Measurements from ENCODE around the gene HNRNPAB.
"Not testable (repeated sequence)": the region's sequence is repeated elsewhere in the genome, so short reads cannot be mapped to it uniquely, and the experiment has no call there.

The HNRNPAB gene

DNA sequence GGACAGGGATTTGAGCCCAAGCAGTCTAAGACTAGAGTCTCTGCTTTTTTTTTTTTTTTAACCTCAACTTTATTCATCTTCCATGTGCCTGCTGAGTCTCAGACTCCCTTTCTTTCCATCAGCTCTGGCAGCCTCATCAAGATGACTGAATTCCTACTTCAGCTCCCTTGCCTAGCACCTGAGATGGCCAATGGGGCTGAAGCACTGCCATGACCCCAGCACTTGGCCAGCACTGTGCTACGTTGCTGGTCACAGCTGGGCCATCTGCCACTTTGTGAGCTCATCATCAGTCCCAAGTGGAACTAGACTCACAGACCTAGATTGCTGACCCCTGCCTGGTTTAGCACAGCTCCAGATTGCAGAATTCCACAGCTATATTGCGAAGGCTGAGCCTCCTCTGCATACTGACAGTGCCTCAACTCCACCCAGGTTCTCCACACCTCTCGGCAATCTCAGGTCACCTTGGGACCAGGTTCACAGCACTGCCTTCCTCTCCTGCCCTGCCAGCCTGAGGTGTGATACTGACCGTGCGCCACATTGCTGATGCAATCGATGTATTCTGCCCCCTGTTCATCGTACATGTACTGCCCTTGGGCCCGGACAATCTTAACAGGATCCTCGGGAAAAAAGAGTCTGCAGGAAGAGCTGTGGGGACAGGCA lies 26.7 kb downstream of the HNRNPAB start:
- DNase-seq (ENCODE audit: low read depth): no peak

DNA sequence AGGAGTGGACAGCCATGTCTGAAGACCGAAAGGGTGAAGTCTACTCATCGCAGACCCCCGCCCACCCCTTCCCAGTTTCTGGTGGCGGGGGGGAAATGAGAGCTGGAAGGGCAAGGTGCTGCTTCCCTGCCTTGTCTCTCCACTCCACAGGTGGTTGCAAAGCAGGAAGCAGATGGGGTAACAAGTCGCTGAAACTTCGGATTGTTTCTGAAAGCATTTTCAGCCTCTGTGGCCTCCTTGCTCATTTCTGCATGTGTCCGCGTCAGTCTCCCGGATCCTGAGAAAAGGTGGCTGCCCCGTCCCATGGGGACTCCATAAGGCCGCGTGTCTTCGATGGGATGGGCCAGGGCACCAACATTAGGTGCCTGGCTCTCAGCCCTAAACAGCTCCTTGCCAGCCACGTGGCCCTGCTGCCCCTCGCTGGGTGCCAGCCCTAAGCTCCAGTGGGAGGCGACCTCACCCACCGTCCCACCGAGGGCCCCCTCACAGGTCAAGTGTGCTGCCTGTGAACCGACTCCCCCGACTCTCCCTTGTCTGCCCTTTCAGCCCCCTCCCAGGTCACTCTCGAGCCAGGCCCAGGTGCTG lies 27.3 kb downstream of the HNRNPAB start:
- no peak for DNase-seq (ENCODE audit: low read depth)

DNA sequence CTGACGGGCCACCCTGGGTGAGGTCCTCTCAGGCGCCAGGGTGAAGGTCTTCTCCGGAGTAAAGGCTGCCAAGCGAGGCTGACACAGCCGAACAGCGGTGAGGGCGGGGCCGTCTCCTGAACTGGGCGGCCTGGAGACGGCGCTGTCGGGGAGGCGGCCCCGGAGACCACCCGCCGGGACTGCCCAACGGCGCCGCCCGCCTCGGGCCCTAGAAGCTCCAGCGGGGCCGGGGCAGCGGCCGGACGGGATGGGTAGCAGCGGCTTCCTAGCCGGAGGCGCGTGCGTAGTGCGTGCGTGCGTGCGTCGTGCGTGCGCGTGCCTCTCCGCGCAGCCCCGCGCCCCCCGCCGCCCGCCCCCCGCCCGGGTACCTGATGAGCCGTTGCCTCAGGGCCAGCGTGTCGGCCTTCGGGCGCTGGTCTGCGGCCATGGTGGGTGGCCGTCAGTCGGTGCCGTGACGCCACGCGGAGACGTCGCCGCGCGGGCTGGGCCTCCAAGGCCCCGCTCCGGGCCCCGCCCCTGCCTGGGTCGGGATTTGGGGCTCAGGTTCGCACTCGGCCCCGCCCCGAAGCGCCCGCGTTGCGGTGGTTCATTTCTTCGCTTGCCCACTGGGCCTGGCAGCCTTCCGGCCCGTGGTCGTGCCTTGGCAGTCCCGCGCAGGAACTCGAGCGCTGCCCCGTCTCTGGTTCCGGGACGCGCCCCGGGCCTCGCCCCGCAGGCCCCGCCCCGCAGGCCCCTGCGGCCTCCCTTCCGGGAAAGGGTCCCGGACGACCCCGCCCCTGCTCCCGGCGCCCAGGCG lies 28.0 kb downstream of the HNRNPAB start, which contains the start of gene PHYKPL:
PHYKPL (minus strand) TSS at position 679 of the 796 bp plus-strand sequence; CDS start at position 427, 252 bp downstream.
- peak; percentile 50 for DNase-seq (ENCODE audit: low read depth)

DNA sequence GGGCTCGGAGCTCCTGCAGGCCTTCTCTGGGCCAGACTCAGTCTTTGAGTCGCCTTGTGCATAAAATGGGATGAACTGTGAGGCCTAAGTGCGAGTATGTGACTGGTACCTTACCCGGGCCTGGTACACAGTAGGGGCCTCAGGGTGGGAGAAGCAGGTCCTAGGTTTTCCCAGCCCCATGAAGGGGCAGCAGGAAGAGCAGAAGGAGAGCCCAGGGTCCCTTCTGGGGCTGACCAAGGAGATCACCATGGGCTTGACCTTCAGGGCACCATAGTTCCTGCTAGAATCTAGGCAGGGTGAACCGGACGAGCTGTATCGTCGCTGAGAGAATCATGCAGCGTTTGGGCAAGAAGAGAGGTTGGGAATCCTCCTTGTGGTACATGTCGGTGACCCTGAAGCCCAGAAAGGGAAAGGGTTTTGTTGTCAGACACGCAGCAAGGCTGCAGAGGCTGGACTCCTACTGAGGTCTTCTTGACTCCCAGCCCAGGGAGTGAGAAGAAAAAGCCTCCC lies 28.6 kb downstream of the HNRNPAB start:
- DNase-seq (ENCODE audit: low read depth): no peak

DNA sequence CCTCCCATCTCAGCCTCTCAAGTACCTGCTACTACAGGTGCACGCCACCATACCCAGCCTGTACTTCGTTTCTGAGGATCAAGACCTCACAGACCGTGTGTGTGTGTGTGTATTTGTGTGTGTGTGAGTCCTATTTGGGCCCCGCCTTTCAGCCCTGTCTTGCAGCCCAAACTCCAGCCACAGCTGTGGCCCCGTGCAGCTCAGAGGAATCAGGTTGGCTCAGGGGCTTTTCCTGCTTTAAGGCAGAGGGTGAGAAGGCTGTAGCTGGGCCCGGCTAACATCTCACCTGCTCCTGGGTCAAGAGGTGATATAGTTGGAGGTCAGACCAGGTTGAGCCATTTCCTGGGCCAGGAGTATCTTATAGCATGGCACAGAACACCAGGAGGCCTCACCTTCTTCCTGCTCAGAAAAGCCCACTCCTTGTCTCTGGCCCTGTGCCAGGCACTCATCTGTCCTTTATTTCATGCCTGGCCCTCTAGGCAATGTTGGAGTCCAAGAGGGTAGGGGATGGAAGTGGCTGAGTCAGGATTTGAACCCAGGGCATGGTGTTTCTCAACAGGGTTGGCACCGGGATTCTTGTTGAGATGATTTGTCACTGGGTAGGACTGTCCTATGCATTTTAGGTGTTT lies 29.9 kb downstream of the HNRNPAB start:
- DNase-seq (ENCODE audit: low read depth): no peak

DNA sequence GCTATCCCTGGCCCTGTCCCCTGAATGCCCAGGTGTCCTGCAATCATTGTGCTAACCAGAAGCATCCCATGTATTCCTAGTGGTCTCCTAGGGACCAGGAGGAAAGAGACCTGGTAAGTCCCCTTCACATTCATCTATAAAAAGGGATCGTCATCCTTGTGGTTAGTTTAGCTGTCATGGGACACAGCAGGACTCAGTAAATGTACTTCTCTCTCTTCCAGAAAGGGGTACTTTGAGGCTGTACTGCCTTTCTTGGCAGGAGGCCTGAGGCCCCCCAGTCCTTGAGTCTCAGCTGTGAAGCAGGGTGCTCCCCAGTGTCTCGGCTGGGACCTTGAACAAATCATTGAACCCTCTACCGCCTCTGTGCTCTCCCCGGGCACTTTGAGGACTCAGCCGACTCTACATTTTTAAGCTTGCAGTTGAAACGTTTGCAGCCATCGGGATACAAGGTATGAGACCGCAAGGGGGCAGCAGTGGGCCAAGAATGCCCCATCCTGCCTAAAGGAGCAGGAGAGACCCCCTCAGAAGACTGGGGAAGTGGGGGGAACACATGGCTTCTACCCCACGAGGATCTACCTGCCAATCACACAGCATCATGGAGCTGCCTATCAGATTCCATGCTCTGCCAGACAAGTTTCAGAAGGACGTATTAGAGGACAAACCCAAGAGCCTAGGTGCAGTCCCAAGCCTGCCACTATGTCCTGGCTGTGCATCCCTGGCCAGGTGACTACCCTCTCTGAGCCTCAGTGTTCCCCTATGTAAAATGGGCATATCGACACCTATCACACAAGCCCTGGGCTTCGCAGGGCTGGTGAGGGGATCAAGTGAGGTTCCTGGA lies 30.6 kb downstream of the HNRNPAB start:
- peak; percentile 79 for DNase-seq (ENCODE audit: low read depth)

DNA sequence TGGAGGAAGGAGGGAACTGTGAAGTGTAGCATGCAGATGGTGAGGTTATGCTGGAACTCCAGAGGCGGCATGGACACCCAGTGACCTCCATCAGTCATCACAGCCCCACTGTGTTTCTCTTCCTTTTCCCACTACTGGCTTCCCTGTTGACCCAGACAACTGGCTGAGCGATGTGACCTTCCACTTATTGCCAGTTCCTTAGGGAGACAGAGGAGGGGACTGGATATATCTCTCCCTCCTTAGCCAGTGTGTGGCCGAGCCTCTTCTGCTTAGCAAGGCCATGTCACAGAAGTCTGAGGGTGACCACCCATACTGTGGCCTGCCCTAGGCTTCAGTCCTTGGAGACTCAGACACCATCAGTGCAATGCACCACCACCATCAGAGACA lies 31.2 kb downstream of the HNRNPAB start:
- DNase-seq (ENCODE audit: low read depth): no peak

DNA sequence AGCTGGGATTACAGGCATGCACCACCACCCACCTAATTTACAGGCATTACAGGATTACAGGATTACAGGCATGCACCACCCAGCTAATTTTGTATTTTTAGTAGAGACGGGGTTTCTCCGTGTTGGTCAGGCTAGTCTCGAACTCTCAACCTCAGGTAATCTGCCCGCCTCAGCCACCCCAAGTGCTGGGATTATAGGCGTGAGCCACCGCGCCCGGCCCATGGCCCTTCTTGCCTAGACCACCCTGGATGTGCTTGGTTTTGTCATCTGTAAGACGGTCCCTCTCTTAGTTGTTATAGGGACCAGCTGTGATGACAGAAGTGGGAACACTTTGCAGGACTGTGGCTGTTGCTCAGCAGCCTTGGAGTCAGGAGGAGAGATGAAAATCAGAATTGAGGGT lies 31.8 kb downstream of the HNRNPAB start:
- no peak for DNase-seq (ENCODE audit: low read depth)

DNA sequence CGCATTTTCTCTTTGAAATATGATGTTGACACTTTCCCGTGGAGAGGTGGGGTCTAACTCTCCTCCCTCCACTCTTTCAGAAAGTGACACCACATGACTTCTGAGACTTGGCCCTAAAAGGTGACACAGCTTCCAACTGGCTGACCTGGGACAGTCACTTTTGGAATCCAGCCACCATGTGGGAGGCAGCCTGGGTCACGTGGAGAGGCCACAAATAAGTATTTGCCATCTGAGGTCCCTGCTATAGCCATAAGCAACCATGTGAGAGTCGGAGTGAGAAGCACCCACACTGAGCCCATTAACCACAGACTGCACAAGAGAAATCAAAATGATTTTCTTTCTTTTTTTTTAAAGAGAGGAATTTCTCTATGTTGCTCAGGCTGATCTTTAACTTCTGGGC lies 32.3 kb downstream of the HNRNPAB start:
- DNase-seq (ENCODE audit: low read depth): no peak

DNA sequence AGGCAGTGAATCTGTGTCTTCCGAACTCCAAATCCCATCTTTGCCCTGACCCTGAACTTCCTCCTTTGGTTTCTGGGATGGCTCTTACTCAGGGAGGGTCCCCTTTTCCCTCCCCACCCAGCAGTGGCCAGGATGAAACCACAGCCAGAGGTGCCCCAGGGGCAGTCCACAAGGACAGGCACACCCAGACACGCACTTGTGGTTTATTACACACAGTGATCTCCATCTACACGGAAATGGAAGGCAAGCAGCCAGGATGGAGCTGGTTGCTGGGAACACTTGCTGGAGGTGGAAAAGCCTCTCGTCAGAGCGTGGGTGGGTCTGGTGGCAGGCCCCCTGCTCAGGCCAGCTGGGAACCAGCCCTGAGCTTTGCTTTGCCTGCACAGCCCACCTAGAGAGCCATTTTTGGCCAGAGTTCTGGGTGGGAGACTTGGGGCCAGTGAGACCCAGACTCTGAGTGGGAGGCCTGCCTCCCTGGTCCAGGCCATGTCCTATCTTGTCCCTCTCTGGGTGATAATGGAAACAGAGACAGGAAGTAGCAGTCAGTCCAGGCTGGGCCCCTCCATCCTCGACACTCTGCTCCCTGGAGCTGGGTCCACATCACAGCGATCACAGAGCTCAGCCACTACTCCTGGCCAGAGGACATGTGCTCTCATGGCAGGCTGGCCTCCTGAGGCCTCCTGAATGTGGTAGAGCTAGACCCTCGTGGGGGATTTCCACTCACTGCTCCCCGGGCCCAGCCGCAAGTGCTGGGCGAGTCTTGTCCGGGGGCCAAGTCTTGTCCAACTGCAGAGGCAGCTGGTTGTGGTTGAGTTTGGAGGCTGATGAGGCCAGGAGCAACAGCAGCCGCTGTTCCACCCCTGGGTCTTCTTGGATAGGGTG lies 33.3 kb downstream of the HNRNPAB start:
- no peak for DNase-seq (ENCODE audit: low read depth)

DNA sequence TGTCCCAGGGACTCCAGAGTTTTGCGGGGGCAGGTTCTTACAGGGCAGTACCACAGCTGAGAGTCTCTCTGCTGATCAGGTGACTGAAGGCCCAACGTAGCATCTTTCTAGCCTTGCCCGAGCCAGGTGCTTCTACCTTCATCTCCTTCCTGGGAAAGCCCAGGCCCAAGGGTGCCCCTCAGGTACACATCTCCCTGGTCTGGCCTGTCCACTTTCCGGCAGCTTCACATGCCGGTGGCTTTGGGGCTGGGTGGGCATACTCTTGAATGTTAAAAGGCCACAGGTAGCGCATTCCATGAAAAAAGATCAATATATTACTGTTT lies 33.9 kb downstream of the HNRNPAB start:
- no peak for DNase-seq (ENCODE audit: low read depth)

DNA sequence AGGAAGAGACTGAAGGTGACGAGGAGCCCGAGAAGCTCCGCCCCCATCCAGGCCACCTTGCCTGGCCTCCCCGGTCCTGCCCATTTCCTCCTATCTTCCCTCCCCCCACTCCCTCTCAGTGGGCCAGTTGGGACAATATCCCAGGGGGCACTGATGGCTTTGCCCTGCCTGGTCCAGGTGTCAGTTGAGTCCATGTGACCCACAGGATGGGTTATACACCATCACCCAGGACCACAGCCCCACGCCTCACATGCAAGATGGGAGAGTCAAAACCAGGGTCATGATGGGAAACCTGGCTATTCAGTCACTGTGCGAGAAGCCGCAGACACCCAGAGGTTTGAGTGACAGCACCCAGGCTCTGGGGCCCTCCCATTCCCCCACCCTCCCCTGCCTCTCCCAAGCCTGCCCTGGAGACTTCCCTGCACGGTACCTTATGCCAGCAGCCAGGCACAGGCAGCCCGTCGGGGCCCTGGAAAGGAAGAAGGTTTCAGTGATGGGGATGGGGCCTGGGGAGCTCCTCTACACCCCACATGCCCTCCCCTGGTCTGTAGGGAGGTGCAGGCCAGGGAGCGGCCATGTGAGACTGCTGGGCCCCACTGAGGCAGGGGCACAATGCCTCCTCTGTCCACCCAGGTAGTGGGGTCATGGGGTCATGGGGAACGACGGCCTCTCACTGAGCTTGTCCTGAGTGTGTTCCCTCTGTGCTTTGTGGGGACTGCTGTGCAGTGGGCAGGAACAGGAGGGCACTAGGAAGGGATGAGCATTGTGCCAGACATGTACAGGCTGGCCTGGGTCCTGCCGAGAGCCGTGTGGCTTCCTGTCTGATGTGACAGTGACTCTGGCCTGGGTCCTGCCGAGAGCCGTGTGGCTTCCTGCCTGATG lies 34.6 kb downstream of the HNRNPAB start:
- DNase-seq (ENCODE audit: low read depth): no peak

DNA sequence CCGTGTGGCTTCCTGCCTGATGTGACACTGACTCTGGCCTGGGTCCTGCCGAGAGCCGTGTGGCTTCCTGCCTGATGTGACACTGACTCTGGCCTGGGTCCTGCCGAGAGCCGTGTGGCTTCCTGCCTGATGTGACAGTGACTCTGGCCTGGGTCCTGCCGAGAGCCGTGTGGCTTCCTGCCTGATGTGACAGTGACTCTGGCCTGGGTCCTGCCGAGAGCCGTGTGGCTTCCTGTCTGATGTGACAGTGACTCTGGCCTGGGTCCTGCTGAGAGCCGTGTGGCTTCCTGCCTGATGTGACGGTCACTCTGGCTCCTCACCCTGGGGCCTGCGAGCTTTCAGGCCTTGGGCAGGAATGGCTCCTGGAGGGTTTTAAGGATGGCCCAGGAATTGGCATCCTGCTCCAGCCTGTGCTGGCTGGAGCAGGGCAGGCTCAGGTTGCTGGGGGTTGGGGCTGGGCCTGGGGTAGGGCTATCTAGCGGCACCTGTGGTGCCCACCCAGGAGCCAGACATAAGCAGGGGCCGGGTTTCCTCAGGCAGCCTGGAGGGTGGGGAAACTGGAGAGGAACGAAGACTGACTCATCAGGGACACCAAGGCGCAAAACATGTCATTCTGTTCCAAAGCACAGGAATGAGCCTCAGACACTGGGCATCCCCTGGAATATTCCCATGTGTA lies 35.4 kb downstream of the HNRNPAB start:
- DNase-seq (ENCODE audit: low read depth): not testable (repeated sequence)

DNA sequence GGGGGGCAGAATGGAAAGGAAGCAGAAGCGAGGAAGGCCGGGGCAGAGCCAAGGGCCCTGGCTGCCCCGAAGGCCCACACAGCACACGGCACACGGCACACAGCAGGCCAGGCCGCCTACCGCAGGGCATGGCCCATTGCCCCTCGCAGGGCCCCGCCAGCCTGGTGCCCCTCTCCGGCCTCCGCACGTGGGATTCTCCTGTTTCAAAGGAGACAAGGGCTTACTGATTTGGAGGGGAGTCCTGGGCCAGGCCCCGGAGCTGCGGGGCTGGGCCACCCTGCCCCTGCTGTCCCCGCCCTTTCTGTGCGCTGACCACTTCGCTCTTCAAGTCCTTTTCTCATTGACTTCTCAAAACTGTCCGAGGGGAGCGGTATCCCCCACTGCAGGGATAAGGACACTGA lies 36.0 kb downstream of the HNRNPAB start:
- no peak for DNase-seq (ENCODE audit: low read depth)

DNA sequence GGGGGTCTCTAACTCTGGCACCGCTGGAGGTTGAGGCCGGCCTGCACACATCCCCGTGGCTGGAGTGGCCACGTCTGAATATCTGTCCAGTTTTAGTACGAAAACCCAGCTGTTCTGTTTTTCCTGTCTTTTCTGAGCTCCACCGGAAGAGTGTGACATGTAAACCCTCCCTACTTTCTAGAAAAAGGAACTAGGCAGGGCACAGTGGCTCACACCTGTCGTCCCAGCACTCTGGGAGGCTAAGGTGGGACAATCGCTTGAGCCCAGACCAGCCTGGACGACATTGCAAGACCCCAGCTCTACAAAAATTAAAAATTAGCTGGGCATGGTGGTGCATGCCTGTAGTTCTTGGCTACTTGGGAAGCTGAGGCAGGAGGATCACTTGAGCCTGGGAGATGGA lies 36.4 kb downstream of the HNRNPAB start:
- DNase-seq (ENCODE audit: low read depth): no peak

DNA sequence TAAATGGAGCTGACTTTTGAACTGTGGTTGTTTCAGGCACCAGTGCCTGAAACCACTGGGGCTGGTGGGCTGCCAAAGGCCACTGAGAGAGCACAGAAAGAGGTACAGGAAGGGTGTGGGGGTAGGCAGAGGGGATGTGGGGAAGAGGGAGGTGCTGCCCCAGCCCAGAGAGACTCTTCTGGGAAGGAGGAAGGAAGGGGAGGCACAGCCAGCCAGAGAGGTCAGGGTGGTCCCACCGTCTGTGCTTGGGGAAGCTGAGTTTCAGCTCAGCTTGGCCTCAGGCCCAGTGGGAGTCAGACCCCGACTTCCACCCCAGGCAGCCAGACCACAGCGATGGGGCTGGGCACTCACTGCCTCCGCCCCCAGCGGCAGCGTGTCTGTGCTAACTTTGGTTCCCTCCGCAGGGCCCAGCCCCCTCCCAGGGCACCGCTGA lies 36.9 kb downstream of the HNRNPAB start:
- no peak for DNase-seq (ENCODE audit: low read depth)

DNA sequence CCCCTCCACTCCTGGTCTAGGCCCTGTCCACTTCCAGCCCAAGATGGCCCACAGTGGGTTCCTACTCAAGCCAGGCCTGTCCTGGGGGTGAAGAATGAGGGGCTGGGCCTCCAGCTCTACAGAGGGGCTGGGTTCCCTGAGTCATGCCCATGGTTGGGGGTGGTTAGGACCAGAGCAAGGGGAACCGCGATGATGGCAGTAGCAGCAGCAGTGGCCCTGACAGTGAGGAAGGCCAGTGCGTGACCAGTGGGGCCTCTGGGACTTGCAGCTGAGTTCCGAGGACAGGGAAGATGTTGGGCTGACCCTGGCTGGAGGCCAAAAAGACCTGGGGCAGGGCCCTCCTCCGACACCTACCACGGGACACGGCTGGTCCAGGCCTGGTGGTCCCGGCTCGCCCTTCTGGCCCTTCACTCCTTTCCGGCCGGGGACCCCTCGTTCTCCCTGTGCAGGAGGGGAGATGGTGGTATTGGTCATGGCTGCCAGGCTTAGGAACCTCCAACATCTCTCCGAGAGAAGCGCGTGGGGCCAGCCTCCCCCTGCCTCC lies 37.4 kb downstream of the HNRNPAB start:
- DNase-seq (ENCODE audit: low read depth): no peak

DNA sequence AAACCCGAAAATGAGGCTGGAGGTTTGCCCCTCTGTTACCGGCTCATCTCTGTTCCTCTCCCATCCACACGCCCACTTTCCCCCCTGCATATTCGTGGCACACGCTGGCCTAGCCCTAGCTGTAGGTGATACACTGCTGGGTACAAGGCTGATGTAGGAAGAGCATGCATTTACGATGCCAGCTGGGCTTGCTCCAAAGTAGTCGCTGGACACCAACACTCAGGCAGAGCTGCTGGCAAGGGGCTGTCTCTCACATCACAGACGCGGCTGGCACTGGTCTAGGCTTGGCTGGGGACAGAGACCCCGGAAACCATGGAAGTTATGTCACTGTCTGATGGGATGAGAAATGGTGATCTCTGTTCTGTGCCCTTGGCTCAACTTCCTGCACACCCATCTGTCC lies 38.1 kb downstream of the HNRNPAB start:
- no peak for DNase-seq (ENCODE audit: low read depth)

DNA sequence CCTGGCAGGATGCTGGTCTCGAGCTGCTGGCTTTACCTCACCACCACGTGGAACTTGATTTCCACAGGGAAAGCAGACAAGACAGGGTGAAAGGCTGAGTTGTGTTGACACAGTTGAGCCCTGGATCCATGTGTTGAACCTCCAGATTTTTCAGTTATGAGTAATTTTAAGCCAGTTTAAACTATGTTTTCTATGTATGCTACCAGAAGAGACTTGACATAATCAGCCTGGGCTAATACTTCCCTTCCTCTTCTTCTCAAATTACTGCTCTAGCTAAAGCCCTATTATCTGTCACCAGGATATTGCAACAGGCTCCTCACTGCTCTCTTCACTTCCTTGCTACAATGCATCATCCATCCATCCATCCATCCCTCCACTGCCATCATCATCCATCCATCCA lies 40.2 kb downstream of the HNRNPAB start:
- DNase-seq (ENCODE audit: low read depth): no peak
